ENCODE measurements around the gene NKAP. TPM values are rescaled to one million over a fixed set of nuclear protein-coding genes. Genes with fewer than 3 reads are reported as not detected.
A peak's percentile ranks its signal among the peaks of the same experiment; 100 is the strongest.
"Not testable (repeated sequence)": the region's sequence is repeated elsewhere in the genome, so short reads cannot be mapped to it uniquely, and the experiment has no call there.

Gene NKAP
- total RNA-seq, 3 donors from 2014 or later, result 5.2 to 7.1 (median 7.0) TPM

DNA sequence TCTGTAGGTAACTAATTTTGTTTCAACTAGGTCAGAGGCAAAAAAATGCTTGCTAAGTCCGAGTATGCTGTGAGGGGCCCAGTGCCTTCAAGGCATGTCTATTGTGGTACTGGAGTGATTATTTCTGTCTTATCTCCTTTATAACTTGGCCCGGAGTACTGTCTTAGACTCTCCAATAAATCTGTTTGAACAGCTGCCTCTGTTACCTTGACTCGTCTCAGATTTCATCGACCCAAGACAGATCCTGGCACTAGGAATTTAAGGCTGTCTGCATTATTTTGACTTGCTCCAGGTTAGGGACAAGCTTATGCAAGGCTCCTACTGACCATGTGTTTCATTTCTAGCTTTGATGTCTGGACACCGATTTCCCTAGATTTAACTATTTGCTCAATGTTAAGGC is 41.1 kb upstream of the NKAP start:
- intact Hi-C loops (cut with DNase I, micrococcal nuclease), result no loop called here
- H3K4me3 ChIP-seq, result no peak overlapping the region
- H3K9me3 ChIP-seq, result no peaks in the 10 kb centered on the region
- H3K4me1 ChIP-seq (ENCODE audit: low read depth), result no peaks in the 10 kb centered on the region
- ATAC-seq (peak; percentile 22), DNase-seq (no peak)
- TF ChIP-seq, protein P1, sequence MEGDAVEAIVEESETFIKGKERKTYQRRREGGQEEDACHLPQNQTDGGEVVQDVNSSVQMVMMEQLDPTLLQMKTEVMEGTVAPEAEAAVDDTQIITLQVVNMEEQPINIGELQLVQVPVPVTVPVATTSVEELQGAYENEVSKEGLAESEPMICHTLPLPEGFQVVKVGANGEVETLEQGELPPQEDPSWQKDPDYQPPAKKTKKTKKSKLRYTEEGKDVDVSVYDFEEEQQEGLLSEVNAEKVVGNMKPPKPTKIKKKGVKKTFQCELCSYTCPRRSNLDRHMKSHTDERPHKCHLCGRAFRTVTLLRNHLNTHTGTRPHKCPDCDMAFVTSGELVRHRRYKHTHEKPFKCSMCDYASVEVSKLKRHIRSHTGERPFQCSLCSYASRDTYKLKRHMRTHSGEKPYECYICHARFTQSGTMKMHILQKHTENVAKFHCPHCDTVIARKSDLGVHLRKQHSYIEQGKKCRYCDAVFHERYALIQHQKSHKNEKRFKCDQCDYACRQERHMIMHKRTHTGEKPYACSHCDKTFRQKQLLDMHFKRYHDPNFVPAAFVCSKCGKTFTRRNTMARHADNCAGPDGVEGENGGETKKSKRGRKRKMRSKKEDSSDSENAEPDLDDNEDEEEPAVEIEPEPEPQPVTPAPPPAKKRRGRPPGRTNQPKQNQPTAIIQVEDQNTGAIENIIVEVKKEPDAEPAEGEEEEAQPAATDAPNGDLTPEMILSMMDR (IDR thresholded peaks at IDR 0.05), result no peak
- H3K36me3 ChIP-seq (ENCODE audit: low read depth), result no peaks in the 10 kb centered on the region

DNA sequence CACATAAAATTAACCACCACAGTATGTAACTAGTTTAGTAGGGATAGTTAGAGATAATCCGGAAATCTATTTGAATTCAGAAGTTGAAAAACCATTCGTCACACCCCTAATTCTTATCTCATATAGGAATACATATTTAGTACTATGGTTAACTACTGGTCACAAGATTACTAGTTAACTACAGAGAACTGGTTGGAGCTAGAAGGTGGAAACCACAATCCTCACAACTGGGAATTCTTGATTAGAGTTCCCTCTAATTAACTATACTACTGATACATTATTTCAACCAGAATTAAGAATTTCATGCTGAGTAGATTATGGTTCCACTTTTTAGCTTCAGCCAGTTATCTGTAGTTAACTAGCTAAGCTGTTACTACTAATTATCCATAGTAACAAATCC is 39.9 kb upstream of the NKAP start:
- Histone ChIP-seq H3K4me1 (ENCODE audit: low read depth) (no peaks in the 10 kb centered on the region), H3K36me3 (ENCODE audit: low read depth) (no peaks in the 10 kb centered on the region), H3K4me3 (no peak overlapping the region), H3K9me3 (no peaks in the 10 kb centered on the region)
- DNase-seq, result no peak
- TF ChIP-seq, protein P1 (IDR thresholded peaks at IDR 0.05), result no peak
- ATAC-seq, result no peak
- intact Hi-C loops (cut with DNase I, micrococcal nuclease), result no loop called here

DNA sequence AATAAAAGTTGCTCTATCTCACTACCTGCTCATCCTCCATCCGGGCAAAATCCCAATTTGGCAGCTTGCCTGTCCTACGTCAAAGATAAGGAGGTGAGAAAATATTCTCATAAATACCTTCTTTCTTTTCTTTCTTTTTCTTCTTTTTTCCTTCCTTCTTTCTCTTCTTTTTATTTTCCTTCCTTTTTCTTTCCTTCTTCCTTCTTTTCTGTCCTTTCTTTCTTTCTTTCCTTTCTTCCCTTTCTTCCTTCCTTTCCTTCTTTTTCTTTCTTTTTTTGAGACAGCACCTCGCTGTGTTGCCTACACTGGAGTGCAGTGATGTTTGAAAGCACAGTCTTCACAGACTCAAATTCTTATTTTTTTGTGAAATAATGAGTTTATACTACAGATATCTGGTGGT is 38.6 kb upstream of the NKAP start:
- DNase-seq, result peak in 1 of 3 donors; percentile 30
- H3K4me1 ChIP-seq (ENCODE audit: low read depth), result no peaks in the 10 kb centered on the region
- H3K36me3 ChIP-seq (ENCODE audit: low read depth), result no peaks in the 10 kb centered on the region
- TF ChIP-seq, protein P1 (IDR thresholded peaks at IDR 0.05), result no peak
- no peak for ATAC-seq
- H3K4me3 ChIP-seq, result no peak overlapping the region
- intact Hi-C loops (cut with DNase I, micrococcal nuclease), result no loop called here
- H3K9me3 ChIP-seq, result no peaks in the 10 kb centered on the region

DNA sequence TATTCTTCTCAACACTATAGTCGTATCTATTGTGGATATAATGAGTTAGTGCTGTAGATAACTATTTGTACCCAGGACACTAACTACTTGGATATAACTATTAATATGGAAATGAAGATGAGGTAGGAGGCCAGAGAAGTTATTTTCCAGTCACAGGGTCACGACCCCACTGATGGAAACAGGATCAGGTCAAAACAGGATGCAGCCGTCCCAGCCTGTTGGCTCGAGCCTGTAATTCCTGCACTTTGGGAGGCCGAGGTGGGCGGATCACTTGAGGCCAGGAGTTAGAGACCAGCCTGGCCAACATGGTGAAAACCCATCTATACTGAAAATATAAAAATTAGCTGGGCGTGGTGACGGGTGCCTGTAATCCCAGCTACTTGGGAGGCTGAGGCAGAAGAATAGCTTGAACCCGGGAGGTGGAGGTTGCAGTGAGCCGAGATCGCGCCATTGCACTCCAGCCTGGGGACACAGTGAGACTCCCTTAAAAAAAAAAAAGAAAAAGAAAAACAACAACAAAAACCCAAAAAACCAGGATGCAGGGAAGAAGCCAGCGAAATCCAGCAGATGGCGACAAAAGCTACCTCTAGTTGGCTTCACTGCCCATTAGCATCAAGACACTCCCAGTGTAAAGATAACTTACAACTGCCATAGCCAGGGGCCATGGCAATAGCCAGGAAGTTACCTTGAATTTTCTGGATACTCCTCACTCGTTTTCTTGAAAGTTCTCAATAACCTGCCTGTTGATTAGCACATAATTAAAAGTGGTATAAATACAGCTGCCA is 37.9 kb upstream of the NKAP start:
- Histone ChIP-seq H3K9me3 (no peaks in the 10 kb centered on the region), H3K36me3 (ENCODE audit: low read depth) (no peaks in the 10 kb centered on the region), H3K4me3 (no peak overlapping the region), H3K4me1 (ENCODE audit: low read depth) (no peaks in the 10 kb centered on the region)
- intact Hi-C loops (cut with DNase I, micrococcal nuclease), result no loop called here
- DNase-seq (peak in 1 of 3 donors; percentile 42), ATAC-seq (peak; percentile 47)
- TF ChIP-seq, protein P1 (IDR thresholded peaks at IDR 0.05), result peak; percentile 11

DNA sequence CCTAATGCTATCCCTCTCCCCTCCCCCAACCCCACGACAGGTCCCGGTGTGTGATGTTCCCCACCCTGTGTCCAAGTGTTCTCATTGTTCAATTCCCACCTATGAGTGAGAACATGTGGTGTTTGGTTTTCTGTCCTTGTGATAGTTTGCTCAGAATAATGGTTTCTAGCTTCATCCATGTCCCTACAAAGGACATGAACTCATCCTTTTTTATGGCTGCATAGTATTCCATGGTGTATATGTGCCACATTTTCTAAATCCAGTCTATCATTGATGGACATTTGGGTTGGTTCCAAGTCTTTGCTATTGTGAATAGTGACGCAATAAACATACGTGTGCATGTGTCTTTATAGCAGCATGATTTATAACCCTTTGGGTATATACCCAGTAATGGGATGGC is 33.6 kb upstream of the NKAP start:
- H3K9me3 ChIP-seq; intact Hi-C loops (cut with DNase I, micrococcal nuclease); H3K4me3 ChIP-seq; H3K4me1 ChIP-seq (ENCODE audit: low read depth); H3K36me3 ChIP-seq (ENCODE audit: low read depth); ATAC-seq; DNase-seq: not testable (repeated sequence)

DNA sequence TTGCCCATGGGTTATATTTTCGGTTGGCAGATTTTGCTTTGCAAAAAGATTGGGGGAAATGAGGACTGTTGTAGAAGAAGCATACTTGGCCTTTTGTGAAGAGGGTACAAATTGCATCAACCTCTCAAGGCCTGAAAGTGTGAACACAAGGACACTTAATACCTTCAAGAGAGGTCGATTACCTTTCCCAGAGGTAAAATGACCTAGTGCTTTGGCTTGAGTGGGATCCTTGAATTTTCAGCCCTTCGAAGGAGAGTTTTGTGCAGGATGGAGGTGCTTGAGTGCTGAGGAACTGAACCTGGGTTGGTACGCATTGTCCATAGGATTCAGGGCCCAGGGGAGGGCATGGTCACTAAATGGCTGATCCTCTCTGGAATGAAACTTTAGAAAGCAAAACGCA is 27.6 kb upstream of the NKAP start:
- H3K4me1 ChIP-seq (ENCODE audit: low read depth), result no peaks in the 10 kb centered on the region
- no peaks in the 10 kb centered on the region for H3K9me3 ChIP-seq
- H3K4me3 ChIP-seq, result no peak overlapping the region
- no peak for DNase-seq
- ATAC-seq, result no peak
- no peaks in the 10 kb centered on the region for H3K36me3 ChIP-seq (ENCODE audit: low read depth)
- TF ChIP-seq, protein P1 (IDR thresholded peaks at IDR 0.05), result no peak
- intact Hi-C loops (cut with DNase I, micrococcal nuclease), result no loop called here
